ENCODE measurements around the gene CASP8AP2. TPM values are rescaled to one million over a fixed set of nuclear protein-coding genes. Genes with fewer than 3 reads are reported as not detected.

The CASP8AP2 gene
- total RNA-seq, 1 experiment from 2014 or later, result 23.6 TPM

DNA sequence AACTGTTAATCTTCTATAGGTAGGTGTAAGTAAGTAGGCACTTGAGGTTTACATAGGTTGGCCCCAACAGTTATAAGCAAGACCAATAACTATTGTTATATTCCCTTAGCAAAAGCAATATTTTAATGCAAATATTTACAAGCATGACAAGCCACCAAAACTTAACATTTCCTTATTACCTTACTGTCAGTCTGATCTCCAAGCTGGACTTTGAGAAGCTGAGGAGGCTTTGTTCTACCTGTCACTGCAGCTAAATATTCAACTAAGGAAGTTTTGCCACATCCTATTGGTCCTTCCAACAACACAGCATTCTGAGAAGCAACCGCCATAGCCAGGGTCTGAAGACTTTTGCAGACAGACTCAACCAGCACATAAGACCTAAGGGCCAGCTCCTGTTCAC lies 39.7 kb upstream of the CASP8AP2 start:
- Histone ChIP-seq H3K4me2 (ENCODE audit: low read depth, low read length, poor library complexity, severe bottlenecking) (no peak overlapping the region), H3K9me3 (ENCODE audit: low read length) (no peaks in the 10 kb centered on the region), H3K4me1 (ENCODE audit: low read length) (peaks cover 17% of the 10 kb centered on the region), H4K20me1 (ENCODE audit: insufficient read depth, low read depth, low read length) (peaks cover 6% of the 10 kb centered on the region; the same call in 1 of the 2 replicates), H3K9me2 (replicated peaks; ENCODE audit: insufficient read depth, low read length) (no peaks in the 10 kb centered on the region), H3K36me3 (ENCODE audit: insufficient read depth, low read length) (peaks cover 72% of the 10 kb centered on the region), H3K79me2 (ENCODE audit: low read length) (peaks cover 31% of the 10 kb centered on the region), H3K27me3 (ENCODE audit: low read length) (no peaks in the 10 kb centered on the region), H2AFZ (ENCODE audit: low read length) (no peak overlapping the region), H3K4me3 (ENCODE audit: low read length) (no peak overlapping the region), H3K9ac (ENCODE audit: low read length) (no peak overlapping the region), H3K27ac (ENCODE audit: low read length) (no peak overlapping the region)
- DNase-seq, result no peak

DNA sequence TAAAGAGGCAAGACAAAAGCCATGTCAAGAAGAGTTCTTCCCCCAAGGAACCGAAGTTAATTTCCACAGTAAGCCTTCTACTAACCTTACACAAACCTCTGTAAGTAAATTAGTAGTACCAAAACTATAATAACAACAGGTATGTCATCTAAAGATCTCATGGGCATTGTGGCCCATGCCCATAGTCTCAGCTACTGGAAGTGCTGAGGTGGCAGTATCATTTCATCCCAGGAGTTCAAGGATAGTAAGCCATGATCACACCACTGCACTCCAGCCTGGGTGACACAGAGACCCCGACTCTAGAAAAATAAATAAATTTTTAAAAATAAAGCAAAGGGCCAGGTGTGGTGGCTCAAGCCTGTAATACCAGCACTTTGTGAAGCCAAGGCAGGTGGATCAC lies 39.3 kb upstream of the CASP8AP2 start:
- H3K4me2 ChIP-seq (ENCODE audit: low read depth, low read length, poor library complexity, severe bottlenecking), result no peak overlapping the region
- no peak overlapping the region for H3K27ac ChIP-seq (ENCODE audit: low read length)
- no peak overlapping the region for H3K9ac ChIP-seq (ENCODE audit: low read length)
- no peak for DNase-seq
- no peaks in the 10 kb centered on the region for H3K9me3 ChIP-seq (ENCODE audit: low read length)
- peaks cover 35% of the 10 kb centered on the region for H3K79me2 ChIP-seq (ENCODE audit: low read length)
- H4K20me1 ChIP-seq (ENCODE audit: insufficient read depth, low read depth, low read length), result peaks cover 9% of the 10 kb centered on the region; the same call in 1 of the 2 replicates
- H3K4me3 ChIP-seq (ENCODE audit: low read length), result no peak overlapping the region
- peaks cover 20% of the 10 kb centered on the region for H3K4me1 ChIP-seq (ENCODE audit: low read length)
- H2AFZ ChIP-seq (ENCODE audit: low read length), result no peak overlapping the region
- no peaks in the 10 kb centered on the region for H3K27me3 ChIP-seq (ENCODE audit: low read length)
- peaks cover 68% of the 10 kb centered on the region for H3K36me3 ChIP-seq (ENCODE audit: insufficient read depth, low read length)
- H3K9me2 ChIP-seq (replicated peaks; ENCODE audit: insufficient read depth, low read length), result no peaks in the 10 kb centered on the region

DNA sequence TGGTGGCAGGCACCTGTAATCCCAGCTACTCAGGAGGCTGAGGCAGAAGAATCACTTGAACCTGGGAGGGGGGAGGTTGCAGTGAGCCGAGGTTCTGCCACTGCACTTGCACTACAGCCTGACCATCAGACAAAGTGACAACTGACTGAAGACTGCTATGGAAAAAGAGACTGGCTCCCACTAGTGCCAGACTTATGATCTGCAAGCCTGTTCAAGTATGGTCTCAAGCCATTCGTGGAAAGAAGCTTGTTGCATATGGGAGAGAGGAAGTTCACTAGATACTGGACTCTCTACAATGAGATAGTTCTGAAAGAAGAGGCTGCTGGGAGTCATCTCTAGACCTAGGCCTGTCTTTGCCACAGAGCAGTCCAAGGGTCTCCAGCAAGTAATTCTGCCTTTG lies 36.8 kb upstream of the CASP8AP2 start:
- peak; percentile 81 for DNase-seq
- no peaks in the 10 kb centered on the region for H3K9me3 ChIP-seq (ENCODE audit: low read length)
- H3K9ac ChIP-seq (ENCODE audit: low read length), result no peak overlapping the region
- no peaks in the 10 kb centered on the region for H3K27me3 ChIP-seq (ENCODE audit: low read length)
- H3K9me2 ChIP-seq (replicated peaks; ENCODE audit: insufficient read depth, low read length), result no peaks in the 10 kb centered on the region
- no peak overlapping the region for H2AFZ ChIP-seq (ENCODE audit: low read length)
- H3K27ac ChIP-seq (ENCODE audit: low read length), result no peak overlapping the region
- peaks cover 54% of the 10 kb centered on the region for H3K36me3 ChIP-seq (ENCODE audit: insufficient read depth, low read length)
- H3K79me2 ChIP-seq (ENCODE audit: low read length), result peaks cover 50% of the 10 kb centered on the region
- H4K20me1 ChIP-seq (ENCODE audit: insufficient read depth, low read depth, low read length), result peaks cover 10% of the 10 kb centered on the region; the same call in 1 of the 2 replicates
- peaks cover 20% of the 10 kb centered on the region for H3K4me1 ChIP-seq (ENCODE audit: low read length)
- no peak overlapping the region for H3K4me3 ChIP-seq (ENCODE audit: low read length)
- H3K4me2 ChIP-seq (ENCODE audit: low read depth, low read length, poor library complexity, severe bottlenecking), result no peak overlapping the region

DNA sequence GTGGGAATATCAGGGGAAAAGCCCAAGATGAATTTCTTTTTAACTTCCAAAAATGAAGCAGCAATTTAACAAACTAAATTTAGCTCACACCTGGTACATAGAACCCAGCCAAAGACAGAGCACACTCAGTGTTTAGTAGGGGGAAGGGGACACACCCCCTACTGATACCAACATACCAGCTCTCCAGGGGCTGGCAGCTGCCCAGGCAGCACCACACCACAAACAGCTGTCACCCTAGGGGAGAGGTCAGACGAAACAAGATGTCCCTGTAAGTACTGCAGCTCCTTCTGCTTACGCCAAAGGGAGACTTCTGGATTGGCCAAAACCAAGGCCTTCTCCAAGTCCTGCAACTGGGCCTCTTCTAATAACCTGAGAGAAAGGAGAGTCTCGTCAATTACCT lies 36.1 kb upstream of the CASP8AP2 start:
- no peak for DNase-seq
- H3K79me2 ChIP-seq (ENCODE audit: low read length), result peaks cover 50% of the 10 kb centered on the region
- no peaks in the 10 kb centered on the region for H3K27me3 ChIP-seq (ENCODE audit: low read length)
- peaks cover 10% of the 10 kb centered on the region; the same call in 1 of the 2 replicates for H4K20me1 ChIP-seq (ENCODE audit: insufficient read depth, low read depth, low read length)
- H3K9me2 ChIP-seq (replicated peaks; ENCODE audit: insufficient read depth, low read length), result no peaks in the 10 kb centered on the region
- no peak overlapping the region for H3K4me3 ChIP-seq (ENCODE audit: low read length)
- no peaks in the 10 kb centered on the region for H3K9me3 ChIP-seq (ENCODE audit: low read length)
- H2AFZ ChIP-seq (ENCODE audit: low read length), result no peak overlapping the region
- peaks cover 20% of the 10 kb centered on the region for H3K4me1 ChIP-seq (ENCODE audit: low read length)
- H3K27ac ChIP-seq (ENCODE audit: low read length), result no peak overlapping the region
- H3K9ac ChIP-seq (ENCODE audit: low read length), result no peak overlapping the region
- no peak overlapping the region for H3K4me2 ChIP-seq (ENCODE audit: low read depth, low read length, poor library complexity, severe bottlenecking)
- peaks cover 51% of the 10 kb centered on the region for H3K36me3 ChIP-seq (ENCODE audit: insufficient read depth, low read length)

DNA sequence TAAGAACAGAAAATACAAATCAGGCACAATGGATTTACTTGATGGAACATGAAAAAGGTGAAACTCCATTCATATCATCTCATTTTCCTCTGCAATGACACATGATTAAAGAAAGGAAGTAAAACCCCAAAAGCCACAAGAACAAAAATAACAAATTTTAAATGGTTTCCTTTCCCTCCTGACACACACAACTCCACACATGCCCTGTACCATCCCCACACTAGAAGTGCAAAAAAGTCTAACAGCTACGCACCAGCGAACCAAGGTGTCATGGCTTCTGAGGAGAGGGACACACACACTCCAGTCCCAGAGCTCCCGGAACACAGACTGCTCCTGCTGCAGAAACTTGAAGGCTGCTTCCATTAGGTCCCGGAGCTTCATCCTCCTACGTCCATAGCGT lies 35.4 kb upstream of the CASP8AP2 start:
- peaks cover 20% of the 10 kb centered on the region for H3K4me1 ChIP-seq (ENCODE audit: low read length)
- H3K79me2 ChIP-seq (ENCODE audit: low read length), result peaks cover 58% of the 10 kb centered on the region
- no peak for DNase-seq
- H3K9me2 ChIP-seq (replicated peaks; ENCODE audit: insufficient read depth, low read length), result no peaks in the 10 kb centered on the region
- H3K27ac ChIP-seq (ENCODE audit: low read length), result 0 out of 2 replicates have a peak overlapping the region, but pooled peaks have one; percentile 19
- H3K4me3 ChIP-seq (ENCODE audit: low read length), result no peak overlapping the region
- H4K20me1 ChIP-seq (ENCODE audit: insufficient read depth, low read depth, low read length), result peaks cover 10% of the 10 kb centered on the region; the same call in 1 of the 2 replicates
- H3K4me2 ChIP-seq (ENCODE audit: low read depth, low read length, poor library complexity, severe bottlenecking), result peak overlapping the region; percentile 7
- H3K36me3 ChIP-seq (ENCODE audit: insufficient read depth, low read length), result peaks cover 53% of the 10 kb centered on the region
- H3K9ac ChIP-seq (ENCODE audit: low read length), result no peak overlapping the region
- no peaks in the 10 kb centered on the region for H3K27me3 ChIP-seq (ENCODE audit: low read length)
- no peaks in the 10 kb centered on the region for H3K9me3 ChIP-seq (ENCODE audit: low read length)
- H2AFZ ChIP-seq (ENCODE audit: low read length), result no peak overlapping the region

DNA sequence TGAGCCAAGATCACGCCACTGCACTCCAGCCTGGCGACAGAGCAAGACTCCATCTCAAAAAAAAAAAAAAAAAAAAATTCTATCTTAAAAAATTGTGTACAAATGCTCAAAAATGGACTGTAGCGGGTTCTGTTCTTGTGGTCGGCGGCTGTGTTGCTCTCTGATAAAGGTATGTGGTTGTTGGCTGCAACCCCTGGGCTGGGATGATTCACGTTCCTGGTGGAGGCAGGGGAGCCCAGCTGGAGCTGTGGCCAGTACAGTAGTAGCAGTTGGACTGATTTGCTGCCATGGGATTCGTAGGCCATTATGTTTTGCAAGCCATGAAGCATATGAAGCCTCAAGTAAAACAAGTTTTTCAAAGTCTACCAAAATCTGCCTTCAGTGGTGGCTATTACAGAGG lies 32.4 kb upstream of the CASP8AP2 start:
- Histone ChIP-seq H4K20me1 (ENCODE audit: insufficient read depth, low read depth, low read length) (peaks cover 10% of the 10 kb centered on the region; the same call in 1 of the 2 replicates), H3K9ac (ENCODE audit: low read length) (no peak overlapping the region), H3K4me3 (ENCODE audit: low read length) (no peak overlapping the region), H3K4me1 (ENCODE audit: low read length) (peaks cover 20% of the 10 kb centered on the region), H3K9me2 (replicated peaks; ENCODE audit: insufficient read depth, low read length) (no peaks in the 10 kb centered on the region), H3K79me2 (ENCODE audit: low read length) (peaks cover 79% of the 10 kb centered on the region), H3K27ac (ENCODE audit: low read length) (no peak overlapping the region), H3K27me3 (ENCODE audit: low read length) (no peaks in the 10 kb centered on the region), H3K9me3 (ENCODE audit: low read length) (no peaks in the 10 kb centered on the region), H3K4me2 (ENCODE audit: low read depth, low read length, poor library complexity, severe bottlenecking) (no peak overlapping the region), H2AFZ (ENCODE audit: low read length) (no peak overlapping the region), H3K36me3 (ENCODE audit: insufficient read depth, low read length) (peaks cover 35% of the 10 kb centered on the region)
- no peak for DNase-seq

DNA sequence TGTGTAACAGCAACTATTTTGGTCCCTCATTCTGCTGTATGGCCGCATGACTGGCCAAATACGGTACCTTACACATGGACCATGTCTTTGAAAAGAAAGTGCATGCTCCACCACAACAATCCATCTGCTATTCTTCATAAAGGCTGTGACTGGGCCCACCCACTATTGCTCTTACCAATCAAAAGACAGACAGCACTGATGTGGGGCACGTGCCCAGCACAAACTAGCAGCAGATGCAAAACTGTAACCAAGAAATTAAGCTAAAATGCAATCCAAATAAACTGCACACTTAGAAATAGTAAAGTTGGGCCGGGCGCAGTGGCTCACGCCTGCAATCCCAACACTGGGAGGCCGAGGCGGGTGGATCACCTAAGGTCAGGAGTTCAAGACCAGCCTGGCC lies 30.6 kb upstream of the CASP8AP2 start:
- H3K4me3 ChIP-seq (ENCODE audit: low read length), result no peak overlapping the region
- H3K9ac ChIP-seq (ENCODE audit: low read length), result no peak overlapping the region
- H3K4me1 ChIP-seq (ENCODE audit: low read length), result peaks cover 13% of the 10 kb centered on the region
- H3K9me3 ChIP-seq (ENCODE audit: low read length), result no peaks in the 10 kb centered on the region
- peaks cover 10% of the 10 kb centered on the region; the same call in 1 of the 2 replicates for H4K20me1 ChIP-seq (ENCODE audit: insufficient read depth, low read depth, low read length)
- no peaks in the 10 kb centered on the region for H3K27me3 ChIP-seq (ENCODE audit: low read length)
- H3K79me2 ChIP-seq (ENCODE audit: low read length), result peaks cover 82% of the 10 kb centered on the region
- H2AFZ ChIP-seq (ENCODE audit: low read length), result no peak overlapping the region
- H3K9me2 ChIP-seq (replicated peaks; ENCODE audit: insufficient read depth, low read length), result no peaks in the 10 kb centered on the region
- no peak overlapping the region for H3K4me2 ChIP-seq (ENCODE audit: low read depth, low read length, poor library complexity, severe bottlenecking)
- H3K36me3 ChIP-seq (ENCODE audit: insufficient read depth, low read length), result peaks cover 20% of the 10 kb centered on the region
- DNase-seq, result no peak
- H3K27ac ChIP-seq (ENCODE audit: low read length), result no peak overlapping the region

DNA sequence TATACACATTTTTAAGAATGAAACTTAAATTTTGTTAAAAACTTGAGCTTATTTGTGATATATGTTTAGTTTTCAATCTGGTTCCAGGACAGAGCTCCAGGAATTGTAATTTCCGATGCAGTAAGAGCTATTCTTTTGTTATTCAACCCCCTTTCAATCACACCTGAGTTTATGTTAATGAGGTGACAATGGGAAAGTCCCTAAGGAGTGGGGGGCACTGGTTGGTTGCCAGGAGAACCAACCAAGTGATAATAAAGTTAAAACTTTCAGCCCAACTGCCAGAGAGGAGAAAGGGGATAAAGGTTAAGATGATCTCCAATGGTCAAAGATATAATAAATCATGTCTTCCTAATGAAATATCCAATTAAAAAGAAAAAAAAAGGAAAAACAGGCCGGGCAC lies 29.9 kb upstream of the CASP8AP2 start:
- Histone ChIP-seq H4K20me1 (ENCODE audit: insufficient read depth, low read depth, low read length) (peaks cover 5% of the 10 kb centered on the region; the same call in 1 of the 2 replicates), H2AFZ (ENCODE audit: low read length) (no peak overlapping the region), H3K4me3 (ENCODE audit: low read length) (no peak overlapping the region), H3K27ac (ENCODE audit: low read length) (no peak overlapping the region), H3K79me2 (ENCODE audit: low read length) (peaks cover 82% of the 10 kb centered on the region), H3K4me1 (ENCODE audit: low read length) (peaks cover 8% of the 10 kb centered on the region), H3K9ac (ENCODE audit: low read length) (no peak overlapping the region), H3K9me3 (ENCODE audit: low read length) (no peaks in the 10 kb centered on the region), H3K27me3 (ENCODE audit: low read length) (no peaks in the 10 kb centered on the region), H3K4me2 (ENCODE audit: low read depth, low read length, poor library complexity, severe bottlenecking) (no peak overlapping the region), H3K9me2 (replicated peaks; ENCODE audit: insufficient read depth, low read length) (no peaks in the 10 kb centered on the region), H3K36me3 (ENCODE audit: insufficient read depth, low read length) (peaks cover 14% of the 10 kb centered on the region)
- no peak for DNase-seq

All from Karpas-422 (cell line).